Esophagus mucosa (tissue), 1 donor: ENCODE data around the gene DPEP2NB. TPM values are rescaled to one million over a fixed set of nuclear protein-coding genes. Genes with fewer than 3 reads are reported as not detected.

ENCODE experiments used
- total RNA-seq: library from RNA; stranded (reverse); gene quantifications from one replicate; pipeline ENCODE4 v1.2.4, GENCODE V29; 2023
- donor health status: DM: yes; HTN: yes; CAD: no.

Gene DPEP2NB
- total RNA-seq, 1 donor from 2014 or later: not detected

Other genes with a start within 250 kb of the DPEP2NB start
- 20.1 TPM for gene RANBP10, start 209.4 kb downstream of the DPEP2NB start, total RNA-seq
- gene TSNAXIP1, start 209.0 kb downstream of the DPEP2NB start, total RNA-seq: 0.40 TPM
- 16.8 TPM for gene THAP11, start 173.6 kb downstream of the DPEP2NB start, total RNA-seq
- gene NUTF2, start 169.0 kb downstream of the DPEP2NB start, total RNA-seq: 65.2 TPM
- 16.5 TPM for gene CENPT, start 168.2 kb downstream of the DPEP2NB start, total RNA-seq
- gene EDC4, start 142.9 kb downstream of the DPEP2NB start, total RNA-seq: 32.7 TPM
- not detected for gene NRN1L, start 131.0 kb downstream of the DPEP2NB start, total RNA-seq
- gene PSKH1, start 122.7 kb downstream of the DPEP2NB start, total RNA-seq: 15.5 TPM
- 0.64 TPM for gene CTRL, start 84.0 kb downstream of the DPEP2NB start, total RNA-seq
- 25.9 TPM for gene PSMB10, start 79.1 kb downstream of the DPEP2NB start, total RNA-seq
- gene LCAT, start 71.8 kb downstream of the DPEP2NB start, total RNA-seq: 4.1 TPM
- 17.5 TPM for gene SLC12A4, start 47.3 kb downstream of the DPEP2NB start, total RNA-seq
- 0.08 TPM for gene DPEP3, start 35.4 kb downstream of the DPEP2NB start, total RNA-seq
- gene DPEP2, start 16.4 kb downstream of the DPEP2NB start, total RNA-seq: 0.68 TPM
- 12.1 TPM for gene DDX28, start 7.3 kb upstream of the DPEP2NB start, total RNA-seq
- 17.4 TPM for gene DUS2, start 7.4 kb upstream of the DPEP2NB start, total RNA-seq
- 17.6 TPM for gene NFATC3, start 69.5 kb upstream of the DPEP2NB start, total RNA-seq
- gene ESRP2, start 220.2 kb upstream of the DPEP2NB start, total RNA-seq: 82.1 TPM
- 4.8 TPM for gene PLA2G15, start 229.5 kb upstream of the DPEP2NB start, total RNA-seq
- 4.7 TPM for gene SLC7A6, start 248.6 kb upstream of the DPEP2NB start, total RNA-seq